GOT3 (cell line): Measurements from ENCODE around the gene DCLK1.

Experiments
- DNase-seq: peaks from one replicate; lab custom pipeline; 2025; ENCODE audit warnings: mixed read lengths; lab: John Stamatoyannopoulos, UW

Gene DCLK1

DNA sequence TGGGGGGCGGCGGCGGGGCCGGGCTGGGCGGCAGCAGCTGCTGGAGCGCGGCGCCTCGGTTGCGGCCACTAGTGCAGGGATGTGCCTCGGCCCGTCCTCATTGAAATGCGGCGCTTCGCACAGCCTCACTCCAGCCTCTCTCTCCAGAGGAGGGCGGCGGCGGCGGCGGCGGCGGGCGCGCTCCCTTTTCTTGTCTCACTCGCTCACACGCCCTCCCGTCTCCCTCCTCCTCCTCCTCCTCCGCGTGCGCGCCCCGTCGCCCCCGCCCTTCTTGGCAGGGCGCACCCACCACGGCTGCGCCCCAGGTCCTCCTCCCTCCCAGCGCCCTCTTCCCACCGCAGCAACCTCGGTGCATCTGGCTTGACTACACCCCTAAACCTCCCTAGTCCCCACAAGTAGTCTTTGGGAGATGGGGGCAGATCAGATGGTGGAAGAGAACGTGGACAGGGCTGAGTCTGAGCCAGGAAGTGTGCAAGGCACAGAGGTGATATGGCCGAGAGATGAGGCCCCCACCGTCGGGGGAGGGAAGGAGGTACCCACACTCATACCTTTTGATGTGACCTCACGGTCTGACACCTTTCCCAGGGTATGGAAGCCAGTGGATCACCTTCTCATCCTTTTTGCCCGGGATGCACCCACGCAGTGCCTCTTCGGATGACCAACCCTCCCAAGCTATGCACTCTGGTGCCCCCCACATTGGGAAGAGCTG lies at the start of gene DCLK1:
Gene DCLK1 (minus strand): TSS at position 161 of the 709 bp plus-strand sequence.
- DNase-seq: no peak

DNA sequence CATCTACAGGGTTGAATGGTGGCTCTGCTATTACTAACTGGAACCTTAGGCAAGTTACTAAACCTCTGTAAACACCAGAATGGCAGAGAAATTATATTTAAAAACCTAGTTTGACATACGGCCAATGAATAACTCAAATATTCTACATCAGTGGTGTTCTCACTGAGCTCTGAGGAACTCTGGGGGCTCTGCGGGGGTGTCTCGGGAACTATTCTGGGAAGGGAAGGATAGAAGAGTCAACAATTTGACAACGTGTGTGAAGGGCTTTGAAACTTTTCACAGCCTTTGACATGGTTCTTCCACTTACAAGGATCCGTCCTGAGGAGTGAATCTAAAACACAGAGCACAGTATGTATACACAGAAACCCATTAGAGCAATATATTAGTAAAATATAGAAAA lies 44.4 kb upstream of the DCLK1 start:
- DNase-seq: no peak

DNA sequence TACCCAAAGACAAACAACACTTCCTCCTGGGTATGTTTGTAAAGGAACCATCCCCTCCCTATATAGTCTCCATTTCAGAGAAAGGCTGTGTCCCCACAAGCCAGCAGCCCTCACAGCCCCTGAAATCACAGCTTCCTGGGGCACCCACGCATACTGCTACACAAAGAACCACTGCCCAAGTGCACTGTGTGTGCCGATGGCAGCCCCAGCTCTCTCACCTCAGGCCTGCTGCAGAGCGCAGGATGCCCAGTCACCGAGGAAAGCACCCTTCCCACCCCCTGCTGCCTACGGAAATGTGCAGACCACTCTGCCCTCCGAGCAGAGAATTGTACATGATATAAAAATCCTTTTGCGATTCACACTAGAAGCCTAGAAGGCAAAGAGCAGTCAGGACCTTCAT lies 43.7 kb upstream of the DCLK1 start:
- no peak for DNase-seq

DNA sequence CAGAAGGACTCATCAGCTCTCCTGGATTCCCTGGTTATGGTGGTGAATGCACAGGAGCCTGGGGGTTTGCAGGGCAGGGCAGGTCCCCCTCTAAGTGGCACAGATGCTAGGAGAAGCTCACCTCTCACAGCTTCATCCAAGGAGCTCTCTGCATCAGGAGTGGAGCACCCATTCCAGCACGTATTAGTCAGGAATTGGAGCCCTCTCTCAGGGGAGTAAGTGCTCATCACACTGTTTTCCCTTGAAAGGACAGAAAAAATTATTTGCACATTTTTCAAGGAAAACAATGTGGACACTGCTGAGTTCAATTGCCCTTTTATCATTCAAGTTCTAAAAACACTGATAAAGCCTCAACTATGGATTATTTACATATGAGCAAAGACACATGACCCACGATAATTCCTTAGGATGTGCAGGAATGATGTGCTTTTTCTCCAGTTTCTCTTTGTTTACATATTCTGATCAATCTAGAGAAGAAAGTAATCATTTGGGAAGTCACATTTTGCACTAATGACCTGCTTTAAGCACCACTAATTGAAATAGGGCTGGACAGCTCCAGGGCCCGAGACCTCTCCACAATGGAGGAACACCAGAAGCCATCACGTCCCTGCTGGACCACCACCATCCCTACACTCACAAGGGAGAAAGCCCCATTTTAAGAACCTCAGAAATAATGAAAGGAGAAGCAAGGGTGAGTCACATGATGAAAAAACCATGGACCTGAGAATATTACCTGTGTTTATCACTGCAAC lies 42.6 kb upstream of the DCLK1 start:
- DNase-seq: no peak

DNA sequence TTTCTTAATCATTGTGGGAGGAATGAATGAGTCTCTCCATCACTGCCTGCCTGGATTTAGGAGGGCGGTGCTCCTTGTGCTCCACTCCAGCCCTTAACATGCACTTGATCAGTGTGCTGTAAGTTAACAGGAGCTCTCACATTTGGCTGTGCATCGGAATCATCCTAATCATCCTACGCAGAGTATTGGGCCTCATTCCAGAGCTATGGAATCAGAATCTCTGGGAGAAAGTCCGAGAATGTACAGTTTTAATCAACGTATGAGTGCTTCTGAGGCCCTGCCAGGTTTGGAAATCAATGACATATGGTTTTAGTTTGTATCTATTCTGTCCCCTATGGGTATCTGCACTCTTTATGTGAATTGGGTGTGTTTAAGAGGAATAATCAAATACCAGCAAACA lies 34.9 kb upstream of the DCLK1 start:
- no peak for DNase-seq

DNA sequence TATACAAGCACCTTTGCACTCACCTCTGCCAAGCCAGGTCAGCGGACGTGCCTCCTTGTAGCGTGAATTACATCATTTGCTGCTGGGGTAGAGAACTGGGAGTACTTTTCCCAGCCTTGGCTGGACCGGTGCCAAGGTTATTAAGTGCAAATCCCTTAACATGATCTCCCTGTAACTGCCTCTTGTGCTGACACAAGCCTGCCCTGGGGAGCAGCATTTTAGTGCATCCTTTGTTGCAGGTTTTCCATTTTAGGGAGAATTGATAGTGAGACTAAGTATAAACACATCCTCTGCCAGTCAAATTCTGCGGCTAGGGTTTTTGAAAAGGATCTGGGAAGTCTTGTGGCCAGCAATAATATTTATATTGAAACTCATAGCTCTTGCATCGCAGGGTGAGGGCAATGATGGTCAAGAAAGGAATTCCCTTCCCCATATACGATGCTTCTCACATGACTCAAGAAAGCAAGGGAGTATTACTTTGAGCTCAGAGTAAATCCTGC lies 32.7 kb upstream of the DCLK1 start:
- peak; percentile 11 for DNase-seq

DNA sequence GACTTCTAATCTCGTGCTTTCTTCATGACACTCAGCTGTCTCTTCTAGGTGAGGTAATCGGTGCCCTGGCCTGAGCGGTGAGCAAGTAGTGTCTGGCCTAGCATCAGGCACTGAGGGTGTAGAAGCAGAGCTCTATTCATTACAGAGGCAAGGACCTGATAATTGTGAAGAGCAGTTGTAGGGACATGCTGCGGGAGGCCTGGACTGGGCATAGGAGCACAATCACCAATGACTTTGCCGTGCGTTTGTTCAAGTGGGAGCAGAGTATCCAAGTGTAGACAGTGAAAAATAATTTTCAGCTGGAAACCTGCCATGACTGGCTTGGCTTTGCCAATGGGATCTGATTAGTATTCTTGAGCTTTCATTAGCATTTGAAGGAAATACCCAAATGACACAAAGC lies 32.1 kb upstream of the DCLK1 start:
- no peak for DNase-seq

DNA sequence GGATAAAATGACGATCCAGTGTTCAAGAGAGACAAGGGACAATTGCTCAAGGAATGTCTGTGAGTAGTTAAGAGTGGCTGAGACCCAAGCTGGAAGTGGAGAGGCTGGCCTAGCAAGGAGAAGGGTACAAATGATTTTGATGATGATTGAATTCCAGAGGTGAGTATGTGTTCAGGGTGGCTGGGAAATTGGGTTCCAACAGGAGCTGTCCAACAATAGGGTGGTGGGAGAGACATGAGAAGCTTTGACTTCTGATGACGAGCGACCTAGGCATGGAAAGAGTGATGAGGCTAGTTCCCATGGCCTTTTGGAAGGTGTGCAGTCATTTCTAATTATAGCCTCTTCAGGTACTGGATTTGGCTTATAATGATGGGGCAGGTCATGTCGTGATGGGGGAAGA lies 29.1 kb upstream of the DCLK1 start:
- DNase-seq: no peak

DNA sequence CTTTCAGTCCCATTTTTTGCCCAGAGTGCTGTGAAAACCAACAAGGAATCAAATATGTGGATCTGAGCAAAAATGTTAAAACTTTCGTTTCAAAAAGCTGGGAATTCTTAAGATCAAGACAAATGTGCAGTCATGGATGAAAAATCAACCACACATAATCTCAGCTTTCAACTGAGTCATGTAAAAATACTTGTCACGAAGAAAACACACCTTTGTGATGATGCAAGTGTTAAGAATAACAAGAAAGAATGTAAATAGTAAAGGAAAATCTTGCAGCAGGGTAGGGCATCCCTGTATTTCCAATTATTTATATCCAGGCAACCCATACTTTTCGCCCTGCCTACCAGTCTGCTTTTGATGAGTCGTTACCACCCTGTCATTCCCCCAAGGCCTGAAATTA lies 27.4 kb upstream of the DCLK1 start:
- no peak for DNase-seq

DNA sequence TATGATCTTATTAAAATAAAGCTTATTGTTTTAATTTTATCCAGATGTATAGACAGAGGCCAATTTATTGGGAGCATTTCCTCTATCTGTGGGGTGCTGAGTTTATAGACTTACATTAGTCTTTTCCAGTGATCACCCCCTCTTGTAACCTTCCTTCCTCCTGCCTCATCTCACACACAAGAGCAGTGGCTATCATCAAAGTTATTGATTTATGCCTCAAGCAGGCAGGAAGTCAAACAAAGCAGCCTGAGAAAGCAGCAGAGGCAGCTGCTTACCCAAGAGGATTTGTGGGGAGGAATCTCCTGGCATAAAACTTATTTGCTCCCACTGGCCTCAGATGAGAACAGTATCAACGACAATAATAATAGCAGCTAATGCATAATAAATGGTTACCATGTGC lies 26.3 kb upstream of the DCLK1 start:
- DNase-seq: no peak

DNA sequence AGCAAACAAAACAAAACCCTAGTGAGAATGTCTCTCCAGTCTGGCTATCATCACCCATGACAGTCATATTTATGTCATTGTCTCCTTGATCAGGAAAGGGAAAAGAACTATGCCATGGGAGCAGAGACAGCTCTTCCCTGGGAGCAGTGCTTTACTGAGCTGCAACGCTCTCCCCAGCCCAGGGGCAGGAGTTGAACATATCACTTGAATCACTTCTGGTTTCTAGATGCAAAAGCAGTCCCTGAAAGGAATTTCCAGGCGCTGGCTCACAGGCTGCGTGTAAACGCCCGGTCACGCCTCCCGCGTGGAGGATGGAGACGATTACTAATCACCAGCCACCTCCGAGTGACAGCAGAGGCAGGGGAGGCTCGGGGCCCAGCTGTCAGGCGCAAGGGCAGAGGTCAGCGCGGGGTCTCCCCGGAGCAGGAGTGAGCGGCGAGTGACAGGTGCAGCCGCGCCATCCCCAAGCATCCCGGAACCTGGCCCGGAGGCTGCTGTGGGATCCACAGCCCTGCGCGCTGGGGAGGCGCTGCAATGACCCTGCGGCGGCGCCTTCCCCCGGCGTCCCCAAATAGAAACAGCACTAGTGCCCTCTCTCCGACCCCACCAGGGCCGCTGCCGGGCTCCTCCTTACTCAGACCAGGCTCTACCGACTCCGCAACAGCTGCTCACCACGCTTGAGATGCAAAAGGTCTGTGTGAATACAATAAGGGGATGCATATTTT lies 23.5 kb upstream of the DCLK1 start:
- DNase-seq: no peak

DNA sequence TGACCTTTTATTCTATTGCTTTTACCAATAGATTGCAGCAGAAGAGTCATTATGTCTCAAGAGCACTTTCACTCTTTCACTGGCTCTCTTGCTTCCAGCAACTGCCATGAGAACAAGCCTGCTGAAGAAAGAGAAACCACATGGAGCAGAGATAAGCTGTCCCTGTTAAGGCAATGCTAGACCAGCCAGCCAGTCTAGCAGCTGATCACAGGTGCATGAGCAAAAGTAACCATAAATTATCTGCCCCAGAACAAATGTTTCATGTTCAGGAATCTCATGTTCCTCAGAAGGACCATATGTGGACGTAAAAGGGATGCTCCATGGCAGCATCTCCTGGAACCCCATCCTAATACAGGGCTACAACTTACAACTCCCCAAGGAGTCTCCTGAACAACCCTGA lies 20.4 kb upstream of the DCLK1 start:
- no peak for DNase-seq

DNA sequence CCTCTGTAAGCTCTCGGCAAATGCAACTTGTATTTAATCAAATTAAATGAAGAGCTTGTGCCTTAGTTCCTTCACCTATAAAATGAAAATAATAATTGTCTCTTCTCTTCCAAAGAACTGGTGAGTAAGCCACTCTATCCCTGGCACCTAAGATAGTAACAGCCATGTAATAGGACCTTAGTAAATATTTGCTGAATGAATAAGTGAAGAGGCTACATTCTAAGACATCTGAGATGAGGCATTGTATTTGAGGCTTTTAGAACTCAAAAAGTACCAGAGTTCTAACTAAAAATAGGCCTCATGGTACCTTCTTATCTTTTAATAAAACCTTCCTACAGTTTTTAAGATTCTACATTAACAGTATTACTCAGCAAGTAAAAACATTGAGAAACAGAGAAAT lies 17.3 kb upstream of the DCLK1 start:
- DNase-seq: no peak

DNA sequence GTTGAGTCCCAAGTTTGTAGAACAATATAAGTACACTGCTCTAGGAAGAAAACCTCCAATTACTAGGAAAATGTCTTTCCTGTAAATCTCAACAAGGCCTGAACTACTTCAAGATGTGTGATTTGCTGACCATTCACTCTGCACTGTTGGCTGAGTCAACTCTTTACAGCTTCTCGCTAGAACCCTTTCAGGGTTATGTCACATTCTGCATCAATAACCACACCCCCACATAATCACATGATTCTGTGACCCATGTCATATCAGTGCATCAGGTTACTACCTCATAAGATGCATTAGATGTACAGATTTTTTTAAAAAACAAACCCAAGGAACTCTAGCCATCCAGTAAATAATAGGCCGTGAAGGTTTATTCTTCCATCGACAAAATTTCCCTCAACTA lies 16.1 kb upstream of the DCLK1 start:
- no peak for DNase-seq

DNA sequence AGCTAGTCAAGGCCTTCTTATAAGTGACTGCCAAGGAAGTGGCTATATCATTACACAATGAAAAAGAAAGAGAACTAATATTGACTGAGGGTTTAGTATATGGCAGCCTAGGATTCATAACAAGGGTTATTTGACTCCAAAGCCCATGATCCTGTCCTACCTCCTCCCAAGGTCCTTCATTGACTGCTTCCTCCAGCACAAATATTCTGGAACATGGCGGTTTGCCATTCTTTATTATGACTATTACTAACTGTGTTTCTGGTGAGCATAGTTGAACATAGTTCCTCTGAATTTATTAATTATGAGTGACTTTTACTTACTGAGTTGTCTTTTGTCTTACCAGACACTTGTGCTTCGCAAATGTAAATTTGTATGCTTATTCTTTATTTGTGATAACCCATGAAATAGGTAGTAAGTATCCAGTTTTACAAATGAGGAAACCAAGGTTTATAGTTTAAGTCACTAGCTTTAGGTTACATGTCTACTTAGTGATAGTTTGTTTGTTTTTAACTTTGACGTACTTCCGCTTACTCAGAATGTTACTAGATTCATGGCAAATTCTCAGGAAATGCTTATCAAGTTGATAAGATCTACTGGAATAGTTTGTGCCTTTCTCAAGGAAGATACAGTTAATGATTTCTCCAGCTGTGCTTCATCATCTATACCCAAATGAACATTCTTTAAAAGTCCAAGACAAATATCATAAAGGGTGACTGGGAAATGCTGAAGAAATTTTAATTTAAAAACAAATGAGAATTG lies 15.5 kb upstream of the DCLK1 start:
- no peak for DNase-seq

DNA sequence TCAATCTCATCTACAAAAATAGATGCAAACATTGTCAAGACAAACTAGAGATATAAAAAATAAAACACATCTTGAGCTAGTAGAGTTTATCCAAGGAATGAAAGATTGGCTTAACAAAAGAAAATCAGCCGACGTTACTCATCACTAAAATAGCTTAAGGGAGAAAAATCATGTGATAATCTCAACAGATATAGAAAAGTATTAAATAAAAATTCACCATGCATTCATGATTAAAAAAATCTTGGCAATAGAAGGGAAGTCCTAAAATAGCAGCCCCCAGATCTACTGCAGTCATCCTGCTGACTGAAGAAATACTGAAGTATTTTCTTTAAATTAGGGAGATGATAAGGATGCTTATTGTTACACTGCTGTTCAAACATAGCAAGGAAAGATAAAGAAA lies 12.6 kb upstream of the DCLK1 start:
- no peak for DNase-seq

DNA sequence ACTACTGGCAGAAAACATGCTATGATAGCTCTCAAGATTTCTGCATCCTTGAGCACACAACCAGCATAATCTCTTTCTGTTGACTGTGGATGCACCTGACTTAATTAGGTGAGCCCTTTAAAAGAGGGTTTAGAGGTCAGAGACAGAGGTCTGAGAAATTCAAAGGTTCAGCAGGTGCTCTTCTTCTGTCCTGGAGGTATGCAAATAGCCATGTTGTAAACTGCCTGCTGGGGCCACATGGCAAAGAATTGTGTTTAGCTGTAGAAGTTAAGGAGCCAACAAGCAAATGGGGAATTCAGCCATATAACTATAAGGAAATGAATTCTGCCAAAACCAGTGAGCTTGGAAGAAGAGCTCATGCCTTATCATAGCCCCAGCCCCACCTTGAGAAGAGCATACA lies 11.6 kb upstream of the DCLK1 start:
- DNase-seq: no peak

DNA sequence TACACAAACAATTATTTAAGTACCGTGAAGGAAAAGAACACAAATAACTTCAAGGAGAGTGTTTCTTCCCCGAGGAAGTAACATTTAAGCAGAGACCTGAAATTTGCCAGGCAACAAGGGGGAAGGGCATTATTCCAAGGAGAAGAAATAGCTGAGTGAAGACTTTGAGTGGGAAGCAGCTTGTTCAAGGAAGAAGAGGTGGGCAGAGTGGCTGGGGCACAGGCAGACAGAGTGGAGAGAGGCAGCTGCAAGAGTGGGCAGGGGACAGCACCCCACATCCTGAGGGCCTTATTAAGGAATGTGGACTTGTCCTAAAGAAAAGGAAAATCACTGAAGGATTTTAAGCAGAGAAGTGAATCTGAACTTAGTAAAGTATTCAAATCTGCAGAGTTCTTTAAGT lies 4.7 kb upstream of the DCLK1 start:
- no peak for DNase-seq

DNA sequence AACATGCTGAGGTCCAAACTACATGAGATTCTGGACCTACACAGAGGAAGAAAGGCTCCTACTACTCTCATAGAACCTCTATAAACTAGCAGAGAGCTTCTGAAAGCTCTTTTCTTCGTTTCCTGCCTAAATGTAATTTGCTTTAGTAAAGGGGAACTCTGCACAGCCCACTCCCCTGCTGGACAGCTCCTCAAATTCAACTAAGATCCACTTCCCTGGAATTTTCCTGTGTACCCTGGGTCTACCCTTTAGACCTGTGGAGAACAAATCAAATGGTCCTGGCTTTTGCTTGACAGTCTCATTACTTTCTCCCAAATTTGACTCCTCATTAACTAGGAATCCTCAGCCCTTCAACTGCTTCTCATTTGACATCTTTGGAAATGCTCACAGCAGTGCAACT lies 3.5 kb upstream of the DCLK1 start:
- no peak for DNase-seq

DNA sequence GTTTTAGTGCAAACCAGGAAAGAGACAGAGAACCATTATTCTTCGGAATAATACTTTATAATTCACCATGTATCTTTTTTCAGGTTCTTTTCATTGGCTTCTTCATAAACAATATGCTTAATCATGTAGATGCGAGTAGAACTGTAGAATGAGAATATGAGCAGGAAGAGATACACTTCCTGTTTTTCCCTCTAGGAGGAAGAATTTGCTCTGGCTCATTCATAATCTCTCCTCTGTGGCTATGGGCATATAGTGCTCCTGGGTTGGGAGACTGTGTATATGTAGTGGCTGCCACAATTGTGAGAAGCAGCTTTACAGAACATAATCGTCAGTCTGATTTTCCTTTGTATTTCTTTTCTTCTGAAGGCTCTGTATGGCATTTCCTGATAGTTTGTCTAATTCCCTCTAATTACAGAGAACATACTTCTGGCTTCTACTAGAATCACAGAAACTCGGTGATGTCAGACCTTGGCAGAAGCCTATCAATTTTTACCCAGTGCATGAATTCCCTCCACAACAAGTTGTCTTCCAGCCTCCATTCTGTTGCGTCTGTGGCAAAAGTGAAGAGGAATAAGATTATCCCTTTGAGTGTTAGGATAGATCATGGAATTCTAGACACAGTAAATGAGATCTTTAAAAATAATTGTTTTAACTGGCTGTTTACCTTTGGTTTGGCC lies 2.9 kb upstream of the DCLK1 start:
- no peak for DNase-seq

DNA sequence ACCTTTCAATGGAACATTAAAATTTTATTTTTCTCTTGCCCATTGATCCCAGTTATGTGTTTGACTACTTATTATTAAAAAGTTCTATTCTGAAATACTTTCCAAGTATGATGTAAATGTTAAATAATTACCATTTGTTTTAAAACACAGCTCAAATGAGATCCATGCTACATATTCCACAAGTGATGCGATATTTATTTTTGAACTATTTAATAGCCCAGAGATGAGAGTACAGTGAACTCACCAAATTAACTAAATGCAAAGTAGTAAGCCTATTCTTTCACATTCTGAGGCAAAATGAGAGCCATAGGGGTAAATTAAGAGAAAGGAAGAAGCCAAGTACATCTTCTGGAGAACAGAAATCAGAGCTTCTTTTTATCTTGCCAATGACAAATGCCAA lies 1.2 kb upstream of the DCLK1 start:
- no peak for DNase-seq

DNA sequence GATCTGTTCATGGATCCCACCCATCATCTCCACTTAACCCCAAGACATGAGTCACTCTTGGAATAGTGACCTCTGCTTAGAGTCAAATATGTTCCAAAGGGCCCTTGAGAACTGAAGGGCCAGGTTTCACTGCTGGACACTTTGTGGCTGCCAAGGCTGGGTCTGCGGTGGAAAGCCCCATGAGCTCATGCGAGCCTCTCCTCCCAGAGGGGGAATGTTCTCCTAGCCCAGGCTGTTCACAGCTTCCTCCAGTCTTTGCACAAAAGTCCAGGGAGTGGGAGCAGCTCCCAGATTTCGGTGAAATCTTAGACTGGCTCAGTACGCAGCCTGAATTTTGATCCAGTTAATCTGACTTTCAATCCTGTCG lies 732 bp upstream of the DCLK1 start:
- no peak for DNase-seq
